Measurements from ENCODE around the gene HM13.
"Not testable (repeated sequence)": the region's sequence is repeated elsewhere in the genome, so short reads cannot be mapped to it uniquely, and the experiment has no call there.

Gene HM13

GRCh38 chr20:31543966-31544598 lies 29.8 kb downstream of the HM13 start:
- DNase-seq (ENCODE audit: low spot score) = no peak

GRCh38 chr20:31544600-31544999 lies 30.4 kb downstream of the HM13 start:
- no peak for DNase-seq (ENCODE audit: low spot score)

- DNase-seq (ENCODE audit: low spot score) = not testable (repeated sequence)
Observed at GRCh38 chr20:31545621-31546040, 31.4 kb downstream of the HM13 start.

GRCh38 chr20:31547017-31547675 lies 32.9 kb downstream of the HM13 start:
- DNase-seq (ENCODE audit: low spot score) = peak; percentile 80

GRCh38 chr20:31547720-31548298 lies 33.6 kb downstream of the HM13 start:
- DNase-seq (ENCODE audit: low spot score) = no peak

GRCh38 chr20:31548820-31549512 lies 34.7 kb downstream of the HM13 start:
- DNase-seq (ENCODE audit: low spot score) = no peak

- no peak for DNase-seq (ENCODE audit: low spot score)
Observed at GRCh38 chr20:31549513-31549880, 35.3 kb downstream of the HM13 start.

GRCh38 chr20:31550099-31550498 lies 35.9 kb downstream of the HM13 start:
- no peak for DNase-seq (ENCODE audit: low spot score)

- DNase-seq (ENCODE audit: low spot score) = no peak
Observed at GRCh38 chr20:31551163-31552081, 37.2 kb downstream of the HM13 start.

GRCh38 chr20:31555203-31555775 lies 41.0 kb downstream of the HM13 start:
- DNase-seq (ENCODE audit: low spot score) = no peak

GRCh38 chr20:31559704-31560093 lies 45.5 kb downstream of the HM13 start:
- no peak for DNase-seq (ENCODE audit: low spot score)

GRCh38 chr20:31560094-31560745 lies 46.0 kb downstream of the HM13 start:
- DNase-seq (ENCODE audit: low spot score) = peak; percentile 77

- DNase-seq (ENCODE audit: low spot score) = no peak
Observed at GRCh38 chr20:31560746-31561598, 46.7 kb downstream of the HM13 start.

GRCh38 chr20:31562241-31562640 lies 48.0 kb downstream of the HM13 start:
- DNase-seq (ENCODE audit: low spot score) = no peak

- no peak for DNase-seq (ENCODE audit: low spot score)
Observed at GRCh38 chr20:31564284-31564683, 50.0 kb downstream of the HM13 start.

GRCh38 chr20:31565699-31566318 lies 51.6 kb downstream of the HM13 start:
- no peak for DNase-seq (ENCODE audit: low spot score)

- no peak for DNase-seq (ENCODE audit: low spot score)
Observed at GRCh38 chr20:31566319-31566657, 52.0 kb downstream of the HM13 start.

- DNase-seq (ENCODE audit: low spot score) = no peak
Observed at GRCh38 chr20:31566658-31567379, 52.6 kb downstream of the HM13 start.

- DNase-seq (ENCODE audit: low spot score) = no peak
Observed at GRCh38 chr20:31567380-31567720, 53.1 kb downstream of the HM13 start.
